Sigmoid colon (tissue), 7 donors: ENCODE data around the gene DUSP14. TPM values are rescaled to one million over a fixed set of nuclear protein-coding genes. Genes with fewer than 3 reads are reported as not detected.

Source experiments
- DNase-seq: peaks from one replicate; pipeline ENCODE4 v3.0.0-alpha.2; 2019
- H3K27ac ChIP-seq, 4 donors: fragments of 200-600 bp; sonication (generic); one replicate each; pipeline ENCODE4 v1.5.1; 2016 to 2019; ENCODE audit warnings: mild to moderate bottlenecking in 1 of 4
- H3K27me3 ChIP-seq, 3 donors: fragments of 200-600 bp; sonication (generic); one replicate each; pipeline ENCODE4 v1.5.1; 2019; ENCODE audit warnings: mild to moderate bottlenecking in 1 of 3
- H3K36me3 ChIP-seq, 4 donors: fragments of 200-600 bp; sonication (generic); one replicate each; pipeline ENCODE4 v1.5.1; 2016 to 2019
- H3K4me1 ChIP-seq, 4 donors: fragments of 200-600 bp; sonication (generic); one replicate each; pipeline ENCODE4 v1.5.1; 2017 to 2019
- H3K4me3 ChIP-seq, 4 donors: fragments of 200-600 bp; sonication (generic); one replicate each; pipeline ENCODE4 v1.5.1; 2017 to 2019; ENCODE audit warnings: mild to moderate bottlenecking in 2 of 4, moderate library complexity in 1 of 4
- H3K9me3 ChIP-seq, 4 donors: fragments of 200-600 bp in 3 of 4; sonication (generic) in 3 of 4; one replicate each; pipeline versions ENCODE4 v1.5.1 to v1.6.1; 2013 to 2019
- EP300 ChIP-seq, 4 donors: sonication (generic); formaldehyde crosslinking; IDR thresholded peaks; one replicate each; pipeline ENCODE4 v1.6.1; 2017; ENCODE audit warnings: antibody characterized with exemption in 4 of 4
- POLR2A ChIP-seq, 2 donors: fragments of 450-650 bp; IDR thresholded peaks; one replicate each; pipeline ENCODE4 v1.6.1; 2016; ENCODE audit warnings: antibody characterized with exemption in 2 of 2, mild to moderate bottlenecking in 2 of 2, moderate library complexity in 2 of 2
- POLR2AphosphoS5 ChIP-seq, 4 donors: sonication (generic); formaldehyde crosslinking; IDR thresholded peaks; one replicate each; pipeline ENCODE4 v1.6.1; 2017; ENCODE audit warnings: antibody characterized with exemption in 4 of 4
- WGBS, 2 donors: extraction: QIAGEN DNeasy Blood & Tissue Kit; methylation state at CpG; one replicate each; pipeline ENCODE4 v1.1.7; 2013; 5-methylcytosine and 5-hydroxymethylcytosine counted together
- intact Hi-C: fragments of 100-400 bp; cut with DNase I; formaldehyde crosslinking; loops from one replicate; pipeline ENCODE4 v1.15.1; 2023
- polyA plus RNA-seq, 3 donors: library from polyadenylated mRNA; stranded (reverse); fragments of 200-250 nt; gene quantifications; one replicate each; pipeline ENCODE4 v1.2.3, GENCODE V29; 2013
- total RNA-seq, 4 donors: library from RNA; depleted of rRNA; stranded (reverse); fragments of >200 nt; gene quantifications; one replicate each; pipeline ENCODE4 v1.1.0, GENCODE V29; 2016
- TF ChIP-seq, protein P1 (sequence below), 4 experiments: fragments of 450-650 bp in 3 of 4; fragments of 200-600 bp in 1 of 4; IDR thresholded peaks; one replicate each; pipeline ENCODE4 v1.5.1; 2016 to 2019; ENCODE audit warnings: antibody characterized with exemption in 4 of 4, mild to moderate bottlenecking in 3 of 4, moderate library complexity in 2 of 4
- donor health status: healthy with polysubstance abuse.
- donor health status: Bipolar disorder and iron deficiency.
- donor health status: healthy.

Gene DUSP14
- total and polyA plus RNA-seq, 7 donors: 1.2 to 25.2 (median 18.5) TPM

DNA sequence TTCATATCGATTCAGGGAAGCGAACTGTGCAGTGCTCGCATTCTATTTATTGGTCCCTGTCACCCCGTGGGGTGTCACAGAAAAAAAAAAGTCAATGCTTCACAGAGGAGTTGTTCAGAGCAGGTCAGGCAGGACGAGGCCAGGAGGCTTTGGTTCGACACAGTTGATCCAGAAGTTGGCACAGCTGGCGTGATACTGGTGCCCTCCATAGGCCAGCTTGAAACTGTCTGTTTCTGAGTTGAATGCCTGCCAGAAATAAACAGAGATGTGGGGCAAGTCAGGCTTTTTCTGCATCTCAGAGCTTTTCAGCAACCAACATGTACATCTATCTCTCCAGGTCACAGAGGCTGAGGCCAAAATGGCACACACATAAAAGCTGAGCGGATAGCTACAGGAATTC, 29.1 kb downstream of the DUSP14 start:
- 83 to 89% methylated on average over 8 of the region's 8 CpGs for WGBS, 2 donors
- intact Hi-C loops: no loop called here
- Histone ChIP-seq H3K4me1 (peaks cover 0 to 9% (median 8%) of the 10 kb centered on the region in 4 donors), H3K27ac (no peak overlapping the region), H3K36me3 (peaks cover 0 to 81% (median 26%) of the 10 kb centered on the region in 4 donors), H3K9me3 (no peaks in the 10 kb centered on the region), H3K27me3 (no peaks in the 10 kb centered on the region), H3K4me3 (no peak overlapping the region)
- no peak for TF ChIP-seq POLR2A (IDR thresholded peaks at IDR 0.05)
- TF ChIP-seq POLR2AphosphoS5 (IDR thresholded peaks at IDR 0.05): no peak
- TF ChIP-seq EP300 (IDR thresholded peaks at IDR 0.05): no peak
- TF ChIP-seq, protein P1, sequence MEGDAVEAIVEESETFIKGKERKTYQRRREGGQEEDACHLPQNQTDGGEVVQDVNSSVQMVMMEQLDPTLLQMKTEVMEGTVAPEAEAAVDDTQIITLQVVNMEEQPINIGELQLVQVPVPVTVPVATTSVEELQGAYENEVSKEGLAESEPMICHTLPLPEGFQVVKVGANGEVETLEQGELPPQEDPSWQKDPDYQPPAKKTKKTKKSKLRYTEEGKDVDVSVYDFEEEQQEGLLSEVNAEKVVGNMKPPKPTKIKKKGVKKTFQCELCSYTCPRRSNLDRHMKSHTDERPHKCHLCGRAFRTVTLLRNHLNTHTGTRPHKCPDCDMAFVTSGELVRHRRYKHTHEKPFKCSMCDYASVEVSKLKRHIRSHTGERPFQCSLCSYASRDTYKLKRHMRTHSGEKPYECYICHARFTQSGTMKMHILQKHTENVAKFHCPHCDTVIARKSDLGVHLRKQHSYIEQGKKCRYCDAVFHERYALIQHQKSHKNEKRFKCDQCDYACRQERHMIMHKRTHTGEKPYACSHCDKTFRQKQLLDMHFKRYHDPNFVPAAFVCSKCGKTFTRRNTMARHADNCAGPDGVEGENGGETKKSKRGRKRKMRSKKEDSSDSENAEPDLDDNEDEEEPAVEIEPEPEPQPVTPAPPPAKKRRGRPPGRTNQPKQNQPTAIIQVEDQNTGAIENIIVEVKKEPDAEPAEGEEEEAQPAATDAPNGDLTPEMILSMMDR (IDR thresholded peaks at IDR 0.05): no peak
- DNase-seq: no peak

DNA sequence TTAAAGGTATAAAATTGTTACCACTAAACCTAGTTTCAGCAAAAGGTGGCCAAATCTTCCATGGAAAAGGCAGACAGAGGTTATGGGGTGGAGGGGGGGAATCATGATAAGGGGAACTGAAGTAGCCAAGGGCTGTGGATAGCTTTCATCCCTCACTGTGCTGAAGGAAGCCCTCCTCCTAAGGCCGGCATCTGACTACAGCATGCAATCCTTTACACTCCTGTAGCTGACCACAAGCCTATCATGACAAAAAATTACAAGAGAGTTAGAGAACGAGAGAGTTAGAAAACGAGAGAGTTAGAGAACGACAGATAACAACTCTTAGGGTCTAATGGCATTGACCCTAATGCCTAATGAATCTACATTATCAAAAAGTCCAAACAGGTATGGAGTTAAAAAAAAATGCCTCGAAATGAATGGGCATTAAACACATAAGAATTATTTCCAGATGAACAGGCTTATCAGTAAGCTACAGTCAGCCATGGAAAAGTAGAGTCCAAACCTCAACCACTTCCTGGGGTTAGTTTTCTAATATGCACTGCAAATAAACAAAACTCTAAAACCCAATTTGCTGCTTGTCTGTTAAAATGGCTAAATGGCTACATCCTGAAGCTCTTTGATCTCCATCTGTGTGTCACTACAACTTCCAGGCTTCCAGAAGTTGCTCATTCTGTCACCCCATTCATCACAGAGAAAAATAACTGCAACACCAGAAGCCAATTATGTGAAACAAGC, 29.7 kb downstream of the DUSP14 start:
- intact Hi-C loops: no loop called here
- H3K4me3 ChIP-seq: no peak overlapping the region
- H3K4me1 ChIP-seq: peaks cover 0 to 9% (median 8%) of the 10 kb centered on the region in 4 donors
- H3K36me3 ChIP-seq: peaks cover 0 to 83% (median 26%) of the 10 kb centered on the region in 4 donors
- DNase-seq: no peak
- H3K27ac ChIP-seq: no peak overlapping the region
- WGBS, 2 donors: 80 to 86% methylated on average over 5 of the region's 5 CpGs
- TF ChIP-seq, protein P1 (IDR thresholded peaks at IDR 0.05): no peak
- TF ChIP-seq POLR2A (IDR thresholded peaks at IDR 0.05) (no peak), EP300 (IDR thresholded peaks at IDR 0.05) (no peak), POLR2AphosphoS5 (IDR thresholded peaks at IDR 0.05) (no peak)
- no peaks in the 10 kb centered on the region for H3K27me3 ChIP-seq
- H3K9me3 ChIP-seq: no peaks in the 10 kb centered on the region

DNA sequence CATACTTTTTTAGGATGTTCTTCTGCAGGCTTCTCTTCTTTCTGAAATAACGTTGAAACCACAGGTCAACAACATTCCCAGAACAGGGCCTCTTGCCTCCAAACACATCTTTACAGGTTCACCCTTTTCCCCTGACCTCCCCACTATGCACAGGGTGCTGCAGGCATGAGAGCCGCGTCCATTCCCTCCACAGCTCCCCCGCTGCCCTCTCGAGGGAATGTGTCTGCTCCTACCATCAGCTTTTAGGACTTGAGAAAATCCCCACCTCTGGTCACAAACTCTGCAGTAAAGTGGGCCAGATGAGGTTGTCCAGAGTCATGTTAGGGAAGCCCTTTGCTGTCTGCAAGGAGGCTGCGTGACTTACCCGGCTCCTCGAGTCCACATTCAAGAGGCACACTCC, 30.5 kb downstream of the DUSP14 start:
- Histone ChIP-seq H3K4me3 (no peak overlapping the region), H3K4me1 (peaks cover 0 to 9% (median 8%) of the 10 kb centered on the region in 4 donors), H3K9me3 (no peaks in the 10 kb centered on the region), H3K27me3 (no peaks in the 10 kb centered on the region), H3K36me3 (peaks cover 0 to 83% (median 26%) of the 10 kb centered on the region in 4 donors), H3K27ac (no peak overlapping the region)
- TF ChIP-seq POLR2AphosphoS5 (IDR thresholded peaks at IDR 0.05): no peak
- WGBS, 2 donors: 88 to 94% methylated on average over 8 of the region's 8 CpGs
- intact Hi-C loops: no loop called here
- DNase-seq: no peak

DNA sequence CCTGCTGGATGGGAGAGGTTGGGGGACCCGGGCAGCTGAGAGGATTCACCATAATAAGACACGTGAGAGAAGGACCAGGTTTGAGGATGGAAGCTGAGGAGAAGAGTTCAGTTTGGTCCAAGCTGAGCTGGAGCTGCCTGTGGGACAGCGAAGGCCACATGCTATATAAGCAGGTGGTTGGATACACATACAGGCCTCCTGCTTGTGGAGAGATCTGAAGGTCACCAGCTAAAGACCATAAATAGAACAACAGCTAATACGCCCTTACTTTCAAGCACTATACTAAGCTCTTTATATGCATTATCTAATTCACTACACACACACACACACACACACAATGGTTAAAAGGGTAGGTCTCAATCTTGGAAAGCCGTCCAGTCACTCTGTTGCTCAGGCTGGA, 32.1 kb downstream of the DUSP14 start:
- 95 to 96% methylated on average over 5 of the region's 5 CpGs for whole genome bisulfite sequencing, 2 donors
- no peak overlapping the region for H3K27ac ChIP-seq

DNA sequence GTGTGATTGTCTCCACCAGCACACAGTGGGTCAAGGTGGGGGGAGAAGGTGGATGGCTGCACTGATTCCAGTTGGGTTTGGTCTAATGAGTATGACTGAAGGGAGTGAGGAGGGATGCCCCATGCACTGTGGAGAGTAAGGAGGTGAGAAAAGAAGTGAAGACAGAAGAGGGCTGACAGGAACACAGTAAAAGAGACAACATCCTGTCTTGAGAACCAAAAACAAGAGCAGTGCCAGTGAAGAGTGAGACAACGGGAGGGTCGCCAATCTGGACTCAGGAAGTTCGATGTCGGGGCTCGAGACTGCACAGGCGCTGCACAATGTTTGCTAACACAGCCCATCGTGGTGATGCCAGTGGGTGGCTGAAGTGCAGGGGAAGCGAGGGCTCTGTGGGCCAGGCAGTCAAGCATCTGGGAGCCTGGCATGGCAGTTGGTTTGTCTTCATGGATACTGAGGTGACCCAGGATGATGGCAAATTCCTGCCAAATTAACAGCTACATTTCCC, 34.1 kb downstream of the DUSP14 start:
- H3K4me3 ChIP-seq: no peak overlapping the region
- intact Hi-C loops: no loop called here
- H3K27me3 ChIP-seq: no peaks in the 10 kb centered on the region
- WGBS, 2 donors: 80 to 91% methylated on average over 8 of the region's 8 CpGs
- H3K36me3 ChIP-seq: peaks cover 0 to 61% (median 15%) of the 10 kb centered on the region in 4 donors
- no peaks in the 10 kb centered on the region for H3K9me3 ChIP-seq
- TF ChIP-seq POLR2A (IDR thresholded peaks at IDR 0.05): no peak
- no peak for TF ChIP-seq EP300 (IDR thresholded peaks at IDR 0.05)
- TF ChIP-seq, protein P1 (IDR thresholded peaks at IDR 0.05): no peak
- TF ChIP-seq POLR2AphosphoS5 (IDR thresholded peaks at IDR 0.05): no peak
- DNase-seq: no peak
- no peak overlapping the region for H3K27ac ChIP-seq
- H3K4me1 ChIP-seq: no peaks in the 10 kb centered on the region

More for the DNA sequence above, 32.1 kb downstream of the DUSP14 start:
- Histone ChIP-seq H3K4me1 (no peaks in the 10 kb centered on the region), H3K4me3 (no peak overlapping the region), H3K27me3 (no peaks in the 10 kb centered on the region), H3K36me3 (peaks cover 0 to 68% (median 26%) of the 10 kb centered on the region in 4 donors), H3K9me3 (no peaks in the 10 kb centered on the region)
- intact Hi-C loops: no loop called here
- TF ChIP-seq POLR2AphosphoS5 (IDR thresholded peaks at IDR 0.05) (no peak), POLR2A (IDR thresholded peaks at IDR 0.05) (no peak), EP300 (IDR thresholded peaks at IDR 0.05) (no peak)
- TF ChIP-seq, protein P1 (IDR thresholded peaks at IDR 0.05): no peak
- DNase-seq: no peak
